RWPE2 (cell line): ENCODE data around the gene EMILIN1.

ENCODE experiments used
- ATAC-seq: fragments of 200-7000 bp; cut with Tn5 transposase; 3 replicates; pipeline ENCODE4 v1.9.1; 2021; ENCODE audit warnings: low read depth
- DNase-seq: peaks from one replicate; pipeline ENCODE4 v3.0.0-alpha.2; 2020; ENCODE audit warnings: low spot score
- H3K27ac ChIP-seq: fragments of 450-650 bp; 2 replicates; pipeline ENCODE4 v1.5.1; 2017; ENCODE audit warnings: mild to moderate bottlenecking; ENCODE audit not compliant: poor library complexity, severe bottlenecking
- H3K27me3 ChIP-seq: fragments of 250-450 bp; sonication (Bioruptor Pico); 2 replicates; pipeline ENCODE4 v1.5.1; 2021; ENCODE audit warnings: mild to moderate bottlenecking, moderate library complexity; ENCODE audit not compliant: insufficient read depth, poor library complexity, severe bottlenecking
- H3K36me3 ChIP-seq: fragments of 250-450 bp; sonication (Bioruptor Pico); 2 replicates; pipeline ENCODE4 v1.5.1; 2020; ENCODE audit warnings: low read depth, mild to moderate bottlenecking, moderate library complexity
- H3K4me1 ChIP-seq: fragments of 250-450 bp; sonication (Bioruptor Pico); 2 replicates; pipeline ENCODE4 v1.5.1; 2021; ENCODE audit warnings: mild to moderate bottlenecking, moderate library complexity; ENCODE audit not compliant: insufficient read depth, poor library complexity, severe bottlenecking
- H3K4me3 ChIP-seq: fragments of 250-450 bp; sonication (Bioruptor Pico); 2 replicates; pipeline ENCODE4 v1.5.1; 2021; ENCODE audit warnings: mild to moderate bottlenecking, moderate library complexity; ENCODE audit not compliant: severe bottlenecking
- H3K9me3 ChIP-seq: fragments of 250-450 bp; sonication (Bioruptor Pico); 2 replicates; pipeline ENCODE4 v1.5.1; 2021; ENCODE audit warnings: mild to moderate bottlenecking, moderate library complexity; ENCODE audit not compliant: severe bottlenecking
- CTCF ChIP-seq: fragments of 450-650 bp; IDR thresholded peaks from one replicate; pipeline ENCODE4 v1.5.1; 2017; ENCODE audit warnings: mild to moderate bottlenecking, moderate library complexity; ENCODE audit not compliant: poor library complexity, severe bottlenecking

The EMILIN1 gene

GRCh38 chr2:27085673-27086089 is 7.3 kb downstream of the EMILIN1 start:
- Histone ChIP-seq H3K36me3 (no peaks in the 10 kb centered on the region), H3K4me3 (peak overlapping the region; percentile 53), H3K27ac (peak overlapping the region; percentile 47), H3K27me3 (no peaks in the 10 kb centered on the region), H3K4me1 (peaks cover 4% of the 10 kb centered on the region), H3K9me3 (no peaks in the 10 kb centered on the region)
- DNase-seq = no peak
- ATAC-seq = peak; percentile 24
- TF ChIP-seq CTCF = no peak

- peaks cover 4% of the 10 kb centered on the region for H3K4me1 ChIP-seq
- H3K27ac ChIP-seq = peak overlapping the region; percentile 47
- DNase-seq = peak; percentile 90
- peak overlapping the region; percentile 53 for H3K4me3 ChIP-seq
- no peaks in the 10 kb centered on the region for H3K9me3 ChIP-seq
- H3K27me3 ChIP-seq = no peaks in the 10 kb centered on the region
- peak; percentile 96 for TF ChIP-seq CTCF
- no peaks in the 10 kb centered on the region for H3K36me3 ChIP-seq
- ATAC-seq = peak; percentile 82
These were observed 7.8 kb downstream of the EMILIN1 start for GRCh38 chr2:27086090-27086723.

- Histone ChIP-seq H3K27ac (peak within 1 kb of the TSS; percentile 47), H3K4me1 (no peaks in the 10 kb centered on the region), H3K4me3 (peak within 1 kb of the TSS; percentile 53), H3K27me3 (no peaks in the 10 kb centered on the region), H3K36me3 (no peaks in the 10 kb centered on the region), H3K9me3 (no peaks in the 10 kb centered on the region)
- DNase-seq (no peak), ATAC-seq (peak; percentile 40)
- peak; percentile 70 for TF ChIP-seq CTCF
These were observed 8.5 kb downstream of the EMILIN1 start, which contains the start of gene KHK for GRCh38 chr2:27086724-27087593. Gene KHK (plus strand): TSS chr2:27086772. CDS start chr2:27087260, 488 bp downstream.

DNA sequence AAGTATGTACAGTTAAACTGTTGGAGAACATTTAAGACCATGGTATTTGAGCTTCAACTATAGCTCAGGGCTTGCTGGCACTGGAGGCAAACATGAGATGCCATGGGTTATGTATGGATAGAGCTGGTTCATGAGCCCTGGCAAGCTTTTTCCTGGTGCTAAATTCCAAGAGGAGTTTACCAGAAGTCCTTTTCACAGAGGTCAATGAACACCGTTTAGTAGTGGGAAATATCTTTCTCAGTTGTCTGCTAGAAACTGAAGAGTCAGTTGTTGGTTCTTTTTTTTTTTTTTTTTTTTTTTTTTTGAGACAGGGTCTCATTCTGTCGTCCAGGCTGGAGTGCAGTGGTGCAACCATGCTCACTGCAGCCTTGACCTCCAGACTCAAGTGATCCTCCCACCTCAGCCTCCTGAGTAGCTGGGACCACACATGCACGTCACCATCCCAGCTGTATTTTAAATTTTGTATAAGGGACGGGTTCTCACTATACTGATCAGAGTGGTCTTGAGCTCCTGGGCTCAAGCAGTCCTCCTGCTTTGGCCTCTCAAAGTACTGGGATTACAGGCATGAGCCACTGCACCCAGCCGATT is 9.5 kb downstream of the EMILIN1 start:
- no peak overlapping the region for H3K4me3 ChIP-seq

More for the DNA sequence above, 9.5 kb downstream of the EMILIN1 start:
- no peaks in the 10 kb centered on the region for H3K36me3 ChIP-seq
- DNase-seq (no peak), ATAC-seq (no peak)
- no peak overlapping the region for H3K27ac ChIP-seq
- H3K4me1 ChIP-seq = no peaks in the 10 kb centered on the region
- TF ChIP-seq CTCF = no peak
- no peaks in the 10 kb centered on the region for H3K9me3 ChIP-seq
- H3K27me3 ChIP-seq = no peaks in the 10 kb centered on the region
